GM23248 (cell line): ENCODE results near the gene GDNF.

Experiments used
- EZH2 ChIP-seq: fragments of 200-600 bp; sonication (generic); IDR thresholded peaks from 2 replicates; pipeline ENCODE4 v1.6.1; 2018; ENCODE audit warnings: antibody characterized with exemption, mild to moderate bottlenecking; ENCODE audit not compliant: insufficient read depth, poor library complexity, severe bottlenecking
- EZH2phosphoT487 ChIP-seq: fragments of 200-600 bp; sonication (generic); IDR thresholded peaks from 2 replicates; pipeline ENCODE4 v1.6.1; 2018; ENCODE audit warnings: antibody characterized with exemption, moderate library complexity, mild to moderate bottlenecking, low read depth; ENCODE audit not compliant: insufficient read depth

GRCh38 chr5:37777432-37778130 lies 62.3 kb downstream of the GDNF start:
- TF ChIP-seq EZH2: no peak
- no peak for TF ChIP-seq EZH2phosphoT487
